AML-193 (cell line): ENCODE measurements around the gene MAML2.

Experiments
- DNase-seq, 2 experiments: peaks; one replicate each; lab custom pipeline; 2025; lab: John Stamatoyannopoulos, UW

The MAML2 gene

GRCh38 chr11:95964281-95964680, 378.7 kb downstream of the MAML2 start:
- DNase-seq = no peak

- DNase-seq = no peak
Measured at GRCh38 chr11:95961758-95962157, 381.2 kb downstream of the MAML2 start.

DNA sequence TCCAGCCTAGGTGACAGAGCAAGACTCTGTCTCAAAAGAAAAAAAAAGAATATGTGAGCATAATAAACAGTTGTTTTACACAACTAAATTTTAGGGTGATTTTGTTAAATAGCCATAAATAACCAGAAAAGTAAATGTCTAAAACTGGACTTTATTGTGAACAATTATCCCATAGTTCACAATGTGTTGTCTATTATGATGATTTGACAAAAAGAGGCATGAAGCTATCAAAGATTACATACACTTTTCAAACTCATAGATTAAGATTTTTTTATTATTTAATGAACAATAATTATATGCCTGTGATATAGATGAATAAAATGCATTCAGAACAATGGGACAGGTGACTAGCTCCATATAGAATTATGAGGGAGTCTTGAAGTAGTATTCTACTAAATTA, 392.1 kb downstream of the MAML2 start:
- DNase-seq = no peak

GRCh38 chr11:95948637-95949036, 394.4 kb downstream of the MAML2 start:
- no peak for DNase-seq

DNA sequence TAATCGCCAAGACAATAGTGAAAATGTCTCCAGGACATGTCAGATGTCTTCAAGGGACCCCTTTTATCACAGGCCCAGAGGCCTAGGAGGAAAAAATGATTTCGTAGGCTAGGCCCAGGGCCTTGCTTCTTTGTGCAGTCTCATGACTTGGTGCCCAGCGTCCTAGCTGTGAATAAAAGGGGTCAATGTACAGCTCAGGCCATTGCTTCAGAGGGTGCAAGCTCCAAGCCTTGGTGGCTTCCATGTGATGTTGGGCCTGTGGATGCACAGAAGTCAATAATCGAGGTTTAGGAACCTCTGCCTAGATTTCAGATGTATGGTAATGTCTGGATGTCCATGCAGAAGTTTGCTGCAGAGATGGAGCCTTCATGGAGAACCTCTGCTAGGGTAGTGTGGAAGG, 398.4 kb downstream of the MAML2 start:
- DNase-seq = no peak

DNA sequence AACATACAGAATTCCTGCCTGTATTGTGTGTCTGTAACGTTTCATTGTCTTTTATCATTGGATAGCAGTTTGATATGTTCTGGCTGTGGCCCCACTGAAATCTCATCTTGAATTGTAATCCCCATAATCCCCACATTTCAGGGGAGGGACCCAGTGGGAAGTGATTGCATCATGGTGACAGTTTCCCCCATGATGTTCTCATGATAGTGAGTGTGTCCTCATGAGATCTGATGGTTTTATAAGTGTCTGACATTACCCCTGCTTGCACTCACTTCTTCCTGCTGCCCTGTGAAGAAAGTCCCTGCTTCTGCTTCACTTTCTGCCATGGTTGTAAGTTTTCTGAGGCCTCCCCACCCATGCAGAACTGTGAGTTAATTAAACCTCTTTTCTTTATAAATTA, 399.4 kb downstream of the MAML2 start:
- DNase-seq = no peak

DNA sequence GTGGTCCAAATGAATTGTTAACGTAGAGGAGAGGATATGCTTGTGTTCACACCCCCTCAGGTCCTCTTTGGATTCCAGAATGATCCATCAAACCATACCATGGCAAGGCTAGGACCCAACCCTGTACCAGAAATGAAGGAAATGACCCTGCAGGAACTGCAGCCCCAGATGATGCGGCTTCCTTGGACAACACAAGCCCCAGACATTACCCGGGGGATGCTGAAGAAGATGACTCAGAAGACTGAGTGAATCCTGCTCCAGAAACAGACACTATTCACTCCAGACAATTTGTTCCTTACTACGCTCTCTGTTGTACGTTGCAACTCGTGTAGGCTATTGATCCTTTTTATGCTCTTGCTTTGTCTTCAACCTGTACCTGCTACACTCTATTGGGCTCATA, 403.9 kb downstream of the MAML2 start:
- DNase-seq = no peak

DNA sequence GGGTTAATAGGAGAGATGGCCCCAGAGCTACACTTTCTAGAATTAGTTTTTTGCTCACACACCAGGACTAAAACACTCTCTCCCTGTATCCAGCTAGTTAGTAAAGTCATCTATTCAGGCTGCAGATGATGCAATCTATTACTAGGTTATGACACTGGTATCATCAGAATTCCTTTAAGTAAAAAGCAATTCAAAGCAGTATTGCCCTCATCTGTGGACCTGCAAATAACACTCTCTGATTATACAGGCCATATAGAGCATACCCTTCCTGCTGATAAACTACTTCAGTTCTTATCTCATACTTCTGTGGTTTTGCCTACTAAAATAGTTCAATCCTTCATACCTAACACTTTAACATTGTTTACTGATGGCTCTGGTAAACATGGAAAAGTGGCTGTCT, 405.6 kb downstream of the MAML2 start:
- no peak for DNase-seq

GRCh38 chr11:95933594-95933993, 409.4 kb downstream of the MAML2 start:
- DNase-seq = no peak

GRCh38 chr11:95931916-95932315, 411.1 kb downstream of the MAML2 start:
- no peak for DNase-seq

- DNase-seq = no peak
Measured at GRCh38 chr11:95930948-95931347, 412.0 kb downstream of the MAML2 start.

DNA sequence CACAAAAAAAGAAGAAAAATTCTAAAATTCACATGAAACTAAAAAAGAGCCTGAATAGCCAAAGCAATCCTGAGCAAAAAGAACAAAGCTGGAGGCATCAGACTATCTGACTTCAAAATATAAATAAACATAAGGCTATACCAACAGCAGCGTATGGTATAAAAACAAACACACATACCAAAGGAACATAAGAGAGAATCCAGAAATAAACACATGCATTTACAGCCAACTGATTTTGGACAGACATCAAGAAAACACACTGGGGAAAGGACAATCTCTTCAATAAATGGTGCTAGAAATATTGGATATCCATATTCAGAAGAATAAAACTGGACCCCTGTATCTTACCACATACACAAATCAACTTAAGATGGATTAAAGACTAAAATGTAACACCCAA, 416.3 kb downstream of the MAML2 start:
- no peak for DNase-seq
